MCF 10A (cell line): ENCODE measurements around the gene CCDC160. TPM values are rescaled to one million over a fixed set of nuclear protein-coding genes. Genes with fewer than 3 reads are reported as not detected.

Experiments
- BruUV-seq: library from RNA; stranded (reverse); fragments of 400-500 nt; replicated peaks from 2 replicates; lab custom pipeline; 2021; lab: Mats Ljungman, UMichigan
- CTCF ChIA-PET: fragments of 300-600 bp; sonication (Branson Sonifier 250); formaldehyde crosslinking; extraction: SDS; loops from one replicate; lab custom pipeline; 2021; ENCODE audit warnings: antibody characterized with exemption, inconsistent platforms; lab: Yijun Ruan, JAX
- POLR2A ChIA-PET: fragments of 300-600, 350-650 bp; sonication (Branson Sonifier 250); formaldehyde crosslinking; extraction: SDS; loops from one replicate; lab custom pipeline; 2020; ENCODE audit warnings: antibody characterized with exemption, inconsistent platforms; lab: Yijun Ruan, JAX
- DNase-seq: peaks from one replicate; pipeline ENCODE4 v3.0.0-alpha.2; 2018; ENCODE audit not compliant: unreplicated experiment
- H3K27ac Mint-ChIP-seq: one replicate; pipeline ENCODE4 v1.8.0; 2022; ENCODE audit warnings: mild to moderate bottlenecking, low read depth, mixed read lengths; ENCODE audit not compliant: unreplicated experiment
- H3K27me3 Mint-ChIP-seq: one replicate; pipeline ENCODE4 v1.8.0; 2022; ENCODE audit warnings: mixed read lengths; ENCODE audit not compliant: insufficient read depth, unreplicated experiment
- H3K36me3 Mint-ChIP-seq: one replicate; pipeline ENCODE4 v1.8.0; 2022; ENCODE audit warnings: mild to moderate bottlenecking, moderate library complexity, mixed read lengths; ENCODE audit not compliant: insufficient read depth, unreplicated experiment
- H3K4me1 Mint-ChIP-seq: one replicate; pipeline ENCODE4 v1.8.0; 2022; ENCODE audit warnings: mixed read lengths; ENCODE audit not compliant: insufficient read depth, unreplicated experiment
- H3K4me3 Mint-ChIP-seq: one replicate; pipeline ENCODE4 v1.8.0; 2022; ENCODE audit warnings: mild to moderate bottlenecking, moderate library complexity, mixed read lengths; ENCODE audit not compliant: unreplicated experiment
- H3K9me3 Mint-ChIP-seq: one replicate; pipeline ENCODE4 v1.8.0; 2022; ENCODE audit warnings: mixed read lengths; ENCODE audit not compliant: unreplicated experiment
- intact Hi-C: fragments of 100-400 bp; cut with micrococcal nuclease; formaldehyde crosslinking; loops from 2 replicates; pipeline ENCODE4 v1.14.1; 2022
- total RNA-seq: library from RNA; stranded (reverse); gene quantifications from 2 replicates; pipeline ENCODE4 v1.2.3, GENCODE V29; 2022
- TF ChIP-seq, protein P1 (sequence below): fragments of 200-600 bp; IDR thresholded peaks from one replicate; pipeline ENCODE4 v1.8.0; 2022; ENCODE audit warnings: antibody characterized with exemption, mild to moderate bottlenecking; ENCODE audit not compliant: unreplicated experiment

Gene CCDC160
- total RNA-seq, 1 experiment from 2014 or later = not detected

DNA sequence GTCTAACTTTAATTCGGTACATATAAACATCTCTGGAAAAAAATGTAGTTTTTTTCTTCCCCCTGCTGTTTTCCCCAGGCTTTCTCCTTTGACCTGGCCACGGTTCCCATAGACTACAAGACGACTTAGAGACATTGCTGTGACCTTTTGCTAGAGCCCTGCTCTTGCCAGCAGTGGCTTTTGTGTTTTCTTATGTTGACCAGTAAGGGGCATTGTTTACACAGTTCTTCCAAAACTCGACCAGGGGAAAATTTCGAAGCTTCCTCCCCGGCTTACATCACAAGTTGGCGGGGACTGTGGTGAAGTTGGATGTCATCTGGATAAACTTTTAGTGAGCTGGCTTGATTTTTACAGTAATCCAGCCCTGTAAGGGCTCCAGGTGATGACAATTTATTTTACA is 9.3 kb downstream of the CCDC160 start:
- TF ChIP-seq, protein P1, sequence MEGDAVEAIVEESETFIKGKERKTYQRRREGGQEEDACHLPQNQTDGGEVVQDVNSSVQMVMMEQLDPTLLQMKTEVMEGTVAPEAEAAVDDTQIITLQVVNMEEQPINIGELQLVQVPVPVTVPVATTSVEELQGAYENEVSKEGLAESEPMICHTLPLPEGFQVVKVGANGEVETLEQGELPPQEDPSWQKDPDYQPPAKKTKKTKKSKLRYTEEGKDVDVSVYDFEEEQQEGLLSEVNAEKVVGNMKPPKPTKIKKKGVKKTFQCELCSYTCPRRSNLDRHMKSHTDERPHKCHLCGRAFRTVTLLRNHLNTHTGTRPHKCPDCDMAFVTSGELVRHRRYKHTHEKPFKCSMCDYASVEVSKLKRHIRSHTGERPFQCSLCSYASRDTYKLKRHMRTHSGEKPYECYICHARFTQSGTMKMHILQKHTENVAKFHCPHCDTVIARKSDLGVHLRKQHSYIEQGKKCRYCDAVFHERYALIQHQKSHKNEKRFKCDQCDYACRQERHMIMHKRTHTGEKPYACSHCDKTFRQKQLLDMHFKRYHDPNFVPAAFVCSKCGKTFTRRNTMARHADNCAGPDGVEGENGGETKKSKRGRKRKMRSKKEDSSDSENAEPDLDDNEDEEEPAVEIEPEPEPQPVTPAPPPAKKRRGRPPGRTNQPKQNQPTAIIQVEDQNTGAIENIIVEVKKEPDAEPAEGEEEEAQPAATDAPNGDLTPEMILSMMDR = no peak
- Mint-ChIP-seq H3K27ac (no peak overlapping the region), H3K27me3 (peaks cover 87% of the 10 kb centered on the region), H3K9me3 (no peaks in the 10 kb centered on the region), H3K36me3 (no peaks in the 10 kb centered on the region), H3K4me1 (no peaks in the 10 kb centered on the region), H3K4me3 (no peak overlapping the region)
- no TSS peak for BruUV-seq
- POLR2A ChIA-PET = no interaction called here
- CTCF ChIA-PET = interaction anchor here (0.9 to 1.0 kb wide), 2 partner anchors 11 to 12 kb away, joined by 3 to 4 read pairs; no protein-coding TSS in a partner anchor
- intact Hi-C loops = no loop called here
- peak; percentile 9 for DNase-seq

DNA sequence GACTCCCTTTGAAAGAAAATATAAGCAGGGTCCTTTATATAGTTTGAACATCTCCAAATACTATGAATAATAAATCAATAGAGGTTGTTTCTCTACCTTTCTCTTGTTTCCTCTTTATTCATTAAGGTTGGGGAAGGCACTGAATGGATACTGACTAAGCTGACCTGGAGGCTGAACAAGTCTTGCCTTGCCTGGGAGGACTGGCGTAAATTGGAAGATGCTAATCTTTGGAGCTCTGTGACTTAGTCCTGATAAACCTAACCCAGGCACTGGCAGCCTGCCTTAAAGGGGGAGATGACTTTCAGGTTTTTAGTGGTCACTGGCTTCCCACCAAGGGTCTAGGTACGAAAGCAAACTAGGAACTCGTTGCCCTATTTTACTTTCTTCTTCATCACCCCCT is 10.5 kb downstream of the CCDC160 start:
- Mint-ChIP-seq H3K36me3 (no peaks in the 10 kb centered on the region), H3K27me3 (peaks cover 83% of the 10 kb centered on the region), H3K27ac (no peak overlapping the region), H3K4me3 (no peak overlapping the region), H3K4me1 (no peaks in the 10 kb centered on the region), H3K9me3 (no peaks in the 10 kb centered on the region)
- POLR2A ChIA-PET = no interaction called here
- TF ChIP-seq, protein P1 = no peak
- BruUV-seq = no TSS peak
- intact Hi-C loops = no loop called here
- CTCF ChIA-PET = interaction anchor here (0.6 to 1.0 kb wide), 3 partner anchors 48 to 447 kb away, joined by 3 read pairs; no protein-coding TSS in a partner anchor
- no peak for DNase-seq

DNA sequence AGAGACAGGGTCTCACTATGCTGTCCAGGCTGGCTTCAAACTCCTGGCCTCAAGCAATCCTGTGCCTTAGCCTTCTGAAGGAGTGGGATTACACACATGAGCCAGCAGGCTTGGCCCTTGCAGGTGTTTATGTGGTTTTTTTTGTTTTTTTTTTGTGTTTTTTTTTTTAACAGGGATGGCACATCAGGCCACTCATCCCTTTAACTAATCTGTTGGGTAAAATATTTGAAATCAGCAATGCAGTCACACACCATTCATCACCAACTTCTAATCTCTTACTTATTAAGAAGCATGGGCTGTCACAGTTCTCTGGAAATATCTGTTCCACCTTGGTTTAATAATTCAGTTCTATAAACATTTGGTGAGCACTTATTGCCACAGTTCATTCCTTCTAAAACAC is 12.3 kb downstream of the CCDC160 start:
- ChIA-PET POLR2A (no interaction called here), CTCF (no interaction called here)
- intact Hi-C loops = no loop called here
- no peak overlapping the region for H3K27ac Mint-ChIP-seq
- H3K9me3 Mint-ChIP-seq = no peaks in the 10 kb centered on the region
- H3K36me3 Mint-ChIP-seq = no peaks in the 10 kb centered on the region
- H3K4me1 Mint-ChIP-seq = no peaks in the 10 kb centered on the region
- peaks cover 76% of the 10 kb centered on the region for H3K27me3 Mint-ChIP-seq
- no peak for DNase-seq
- TF ChIP-seq, protein P1 = no peak
- no peak overlapping the region for H3K4me3 Mint-ChIP-seq
- no TSS peak for BruUV-seq

DNA sequence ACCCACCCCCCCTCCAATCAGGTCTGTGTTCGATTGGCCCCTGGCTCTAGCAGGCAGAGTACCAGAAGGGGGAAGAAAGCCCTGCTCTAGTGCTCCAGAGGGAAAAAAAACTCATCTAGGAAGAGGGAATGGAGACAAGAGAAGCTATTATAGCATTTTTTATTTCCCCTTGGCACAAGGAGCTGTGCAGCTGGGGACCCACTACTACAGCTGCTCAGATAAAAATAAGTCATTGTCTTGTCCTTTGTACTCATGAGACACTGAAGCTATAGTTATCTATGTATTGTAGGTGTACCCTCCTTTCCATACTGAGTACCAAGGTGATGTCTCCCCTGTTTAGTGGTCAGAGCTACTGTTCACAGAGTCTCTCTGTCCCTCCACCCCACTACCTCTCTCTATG is 14.3 kb downstream of the CCDC160 start:
- Mint-ChIP-seq H3K4me3 (no peak overlapping the region), H3K9me3 (no peaks in the 10 kb centered on the region), H3K36me3 (no peaks in the 10 kb centered on the region), H3K4me1 (no peaks in the 10 kb centered on the region), H3K27ac (no peak overlapping the region), H3K27me3 (peaks cover 61% of the 10 kb centered on the region)
- intact Hi-C loops = no loop called here
- POLR2A ChIA-PET = no interaction called here
- BruUV-seq = no TSS peak
- DNase-seq = no peak
- TF ChIP-seq, protein P1 = no peak
- CTCF ChIA-PET = no interaction called here
